Testis (tissue), 2 donors: ENCODE results near the gene IGF2R.

Experiments
- POLR2A ChIP-seq: fragments of 450-650 bp; IDR thresholded peaks from one replicate; pipeline ENCODE4 v1.6.1; 2017; ENCODE audit warnings: antibody characterized with exemption, mild to moderate bottlenecking, moderate library complexity
- TF ChIP-seq, protein P1 (sequence below), 3 experiments: fragments of 450-650 bp in 2 of 3; fragments of 200-600 bp in 1 of 3; sonication (generic) in 1 of 3; IDR thresholded peaks; one replicate each; pipeline ENCODE4 v1.5.1; 2016 to 2019; ENCODE audit warnings: antibody characterized with exemption in 3 of 3, mild to moderate bottlenecking in 2 of 3, moderate library complexity in 1 of 3

DNA sequence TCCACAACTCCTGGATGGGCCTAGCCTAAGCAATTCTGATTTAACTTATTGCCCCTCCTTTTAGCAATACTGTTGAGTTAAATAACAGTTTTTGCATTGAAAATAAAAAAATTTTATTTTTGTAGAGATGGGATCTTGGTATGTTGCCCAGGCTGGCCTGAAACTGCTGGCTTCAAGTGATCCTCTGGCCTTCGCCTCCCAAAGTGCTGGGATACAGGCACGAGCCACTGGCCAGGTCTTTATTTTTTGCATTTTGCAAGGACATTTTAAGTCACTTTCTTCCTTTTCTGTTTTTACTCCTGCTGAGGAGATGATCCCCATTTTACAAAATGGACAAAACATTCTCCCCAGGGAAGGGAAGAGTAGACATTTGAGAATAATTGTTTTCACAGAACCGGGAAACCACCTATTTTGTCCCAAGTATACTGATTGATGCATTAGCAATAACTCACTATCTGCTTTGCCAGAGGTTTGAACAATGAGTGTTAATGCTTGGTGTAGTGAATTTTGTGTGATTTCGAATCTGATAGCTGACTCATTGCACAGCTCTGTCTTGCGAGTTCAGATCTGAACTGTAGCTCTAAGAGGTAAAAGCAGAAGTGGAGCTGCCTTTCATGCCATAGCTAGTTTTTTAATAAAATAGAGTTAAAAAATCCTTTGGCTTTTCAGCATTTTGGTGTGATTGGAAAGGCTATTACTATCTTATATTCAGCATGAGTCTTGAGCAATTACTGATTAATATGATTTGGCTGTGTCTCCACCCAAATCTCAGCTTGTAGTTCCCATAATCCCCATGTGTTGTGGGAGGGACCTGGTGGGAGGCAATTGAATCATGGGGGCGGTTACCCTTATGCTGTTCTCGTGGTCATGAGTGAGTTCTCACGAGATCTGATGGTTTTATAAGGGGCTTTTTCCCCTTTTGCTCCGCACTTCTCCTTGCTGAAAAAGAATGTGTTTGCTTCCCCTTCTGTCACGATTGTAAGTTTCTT, 20.9 kb downstream of the IGF2R start:
- TF ChIP-seq, protein P1, sequence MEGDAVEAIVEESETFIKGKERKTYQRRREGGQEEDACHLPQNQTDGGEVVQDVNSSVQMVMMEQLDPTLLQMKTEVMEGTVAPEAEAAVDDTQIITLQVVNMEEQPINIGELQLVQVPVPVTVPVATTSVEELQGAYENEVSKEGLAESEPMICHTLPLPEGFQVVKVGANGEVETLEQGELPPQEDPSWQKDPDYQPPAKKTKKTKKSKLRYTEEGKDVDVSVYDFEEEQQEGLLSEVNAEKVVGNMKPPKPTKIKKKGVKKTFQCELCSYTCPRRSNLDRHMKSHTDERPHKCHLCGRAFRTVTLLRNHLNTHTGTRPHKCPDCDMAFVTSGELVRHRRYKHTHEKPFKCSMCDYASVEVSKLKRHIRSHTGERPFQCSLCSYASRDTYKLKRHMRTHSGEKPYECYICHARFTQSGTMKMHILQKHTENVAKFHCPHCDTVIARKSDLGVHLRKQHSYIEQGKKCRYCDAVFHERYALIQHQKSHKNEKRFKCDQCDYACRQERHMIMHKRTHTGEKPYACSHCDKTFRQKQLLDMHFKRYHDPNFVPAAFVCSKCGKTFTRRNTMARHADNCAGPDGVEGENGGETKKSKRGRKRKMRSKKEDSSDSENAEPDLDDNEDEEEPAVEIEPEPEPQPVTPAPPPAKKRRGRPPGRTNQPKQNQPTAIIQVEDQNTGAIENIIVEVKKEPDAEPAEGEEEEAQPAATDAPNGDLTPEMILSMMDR (IDR thresholded peaks at IDR 0.05): no peak
- TF ChIP-seq POLR2A: no peak
